IPS-20b (cell line): ENCODE measurements around the gene USP36.
"Not testable (repeated sequence)": the region's sequence is repeated elsewhere in the genome, so short reads cannot be mapped to it uniquely, and the experiment has no call there.

ENCODE experiments used
- H3K27ac ChIP-seq: one replicate; pipeline ENCODE4 v1.5.1; 2013; ENCODE audit warnings: low read length
- H3K27me3 ChIP-seq: 2 replicates; pipeline ENCODE4 v1.6.1; 2013; ENCODE audit warnings: mild to moderate bottlenecking, low read length, inconsistent platforms; ENCODE audit not compliant: insufficient read depth
- H3K36me3 ChIP-seq: 2 replicates; pipeline ENCODE4 v1.6.1; 2013; ENCODE audit warnings: low read depth, mild to moderate bottlenecking, inconsistent platforms, low read length, moderate library complexity; ENCODE audit not compliant: insufficient read depth
- H3K4me1 ChIP-seq: 2 replicates; pipeline ENCODE4 v1.6.1; 2013; ENCODE audit warnings: mild to moderate bottlenecking, control low read depth, inconsistent platforms, low read length, moderate library complexity; ENCODE audit not compliant: insufficient read depth
- H3K4me3 ChIP-seq: 2 replicates; pipeline ENCODE4 v1.5.1; 2013; ENCODE audit warnings: mild to moderate bottlenecking, low read length, inconsistent platforms
- H3K9ac ChIP-seq: 2 replicates; pipeline ENCODE4 v1.6.1; 2013; ENCODE audit warnings: low read depth, mild to moderate bottlenecking, inconsistent platforms, low read length, moderate library complexity
- H3K9me3 ChIP-seq: 2 replicates; pipeline ENCODE4 v1.6.1; 2013; ENCODE audit warnings: mild to moderate bottlenecking, low read depth, low read length, inconsistent platforms; ENCODE audit not compliant: insufficient read depth

Gene USP36

DNA sequence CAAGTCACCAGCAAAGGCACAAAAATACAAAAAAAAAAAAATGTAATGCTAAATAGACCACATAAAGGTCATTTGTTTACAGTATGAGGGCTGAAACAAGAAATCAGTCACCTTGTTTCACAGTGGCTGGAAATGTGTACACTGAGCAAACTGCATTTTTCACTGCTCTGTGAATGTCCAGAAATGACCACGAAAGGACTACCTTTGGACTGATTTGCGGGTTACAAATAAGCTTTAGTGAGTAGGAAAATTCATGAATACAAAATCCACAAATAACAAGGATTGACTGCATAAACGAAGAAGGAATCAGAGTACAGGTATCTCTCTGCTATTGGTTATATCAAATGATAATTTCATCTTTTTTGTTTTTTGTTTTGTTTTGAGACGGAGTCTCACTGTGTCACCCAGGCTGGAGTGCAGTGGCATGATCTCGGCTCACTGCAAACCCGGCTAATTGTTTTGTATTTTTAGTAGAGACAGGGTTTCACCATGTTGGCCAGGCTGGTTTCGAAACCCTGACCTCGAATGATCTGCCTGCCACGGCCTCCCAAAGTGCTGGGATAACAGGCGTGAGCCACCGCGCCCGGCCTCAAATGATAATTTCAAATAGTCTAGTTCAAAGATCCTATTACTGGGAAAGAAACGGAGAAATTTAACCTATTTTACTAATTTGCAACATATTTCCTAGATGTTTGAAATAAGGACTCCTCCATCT is 89.0 kb downstream of the USP36 start:
- no peak overlapping the region for H3K4me3 ChIP-seq
- H3K9me3 ChIP-seq, result no peaks in the 10 kb centered on the region
- no peaks in the 10 kb centered on the region for H3K27me3 ChIP-seq
- H3K4me1 ChIP-seq, result peaks cover 6% of the 10 kb centered on the region
- no peak overlapping the region for H3K27ac ChIP-seq
- no peaks in the 10 kb centered on the region for H3K36me3 ChIP-seq
- no peak overlapping the region for H3K9ac ChIP-seq

- not testable (repeated sequence) for H3K4me3 ChIP-seq, H3K9me3 ChIP-seq, H3K27me3 ChIP-seq, H3K36me3 ChIP-seq, H3K9ac ChIP-seq, H3K27ac ChIP-seq
- H3K4me1 ChIP-seq, result peaks cover 12% of the 10 kb centered on the region
These were observed 89.6 kb downstream of the USP36 start for GRCh38 chr17:78751000-78751399.

GRCh38 chr17:78748730-78749317 is 91.8 kb downstream of the USP36 start:
- H3K27ac ChIP-seq, result no peak overlapping the region
- no peak overlapping the region for H3K9ac ChIP-seq
- H3K36me3 ChIP-seq, result no peaks in the 10 kb centered on the region
- no peak overlapping the region for H3K4me3 ChIP-seq
- H3K27me3 ChIP-seq, result no peaks in the 10 kb centered on the region
- H3K9me3 ChIP-seq, result no peaks in the 10 kb centered on the region
- peaks cover 13% of the 10 kb centered on the region for H3K4me1 ChIP-seq

- no peak overlapping the region for H3K4me3 ChIP-seq
- peaks cover 13% of the 10 kb centered on the region for H3K4me1 ChIP-seq
- no peak overlapping the region for H3K27ac ChIP-seq
These were observed 92.4 kb downstream of the USP36 start for GRCh38 chr17:78748048-78748729.

DNA sequence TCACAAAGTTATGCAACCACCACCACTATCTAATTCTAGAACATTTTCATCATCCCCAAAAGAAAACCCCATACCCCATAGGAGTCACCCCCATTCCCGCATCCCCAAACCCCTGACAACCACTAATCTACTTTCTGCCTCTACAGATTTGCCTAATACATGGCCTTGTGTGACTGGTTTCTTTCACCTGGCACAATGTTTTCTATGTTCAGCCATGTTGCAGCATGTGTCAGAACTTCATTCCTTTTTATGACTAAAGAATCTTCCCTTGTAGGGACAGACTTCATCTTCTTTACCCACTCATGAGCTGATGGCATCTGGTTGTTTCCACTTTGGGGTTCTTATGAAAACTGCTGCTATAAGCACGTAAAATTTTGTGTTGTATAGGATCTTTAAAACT is 93.1 kb downstream of the USP36 start:
- H3K27ac ChIP-seq, result no peak overlapping the region
- no peak overlapping the region for H3K4me3 ChIP-seq
- no peak overlapping the region for H3K9ac ChIP-seq
- no peaks in the 10 kb centered on the region for H3K9me3 ChIP-seq
- H3K36me3 ChIP-seq, result no peaks in the 10 kb centered on the region
- H3K27me3 ChIP-seq, result no peaks in the 10 kb centered on the region
- peaks cover 13% of the 10 kb centered on the region for H3K4me1 ChIP-seq

More at GRCh38 chr17:78748048-78748729, 92.4 kb downstream of the USP36 start:
- no peak overlapping the region for H3K9ac ChIP-seq
- H3K27me3 ChIP-seq, result no peaks in the 10 kb centered on the region
- H3K9me3 ChIP-seq, result no peaks in the 10 kb centered on the region
- H3K36me3 ChIP-seq, result no peaks in the 10 kb centered on the region

GRCh38 chr17:78746949-78747269 is 93.7 kb downstream of the USP36 start:
- Histone ChIP-seq H3K27me3 (no peaks in the 10 kb centered on the region), H3K36me3 (no peaks in the 10 kb centered on the region), H3K4me3 (no peak overlapping the region), H3K9ac (no peak overlapping the region), H3K27ac (no peak overlapping the region), H3K4me1 (peaks cover 13% of the 10 kb centered on the region), H3K9me3 (no peaks in the 10 kb centered on the region)

DNA sequence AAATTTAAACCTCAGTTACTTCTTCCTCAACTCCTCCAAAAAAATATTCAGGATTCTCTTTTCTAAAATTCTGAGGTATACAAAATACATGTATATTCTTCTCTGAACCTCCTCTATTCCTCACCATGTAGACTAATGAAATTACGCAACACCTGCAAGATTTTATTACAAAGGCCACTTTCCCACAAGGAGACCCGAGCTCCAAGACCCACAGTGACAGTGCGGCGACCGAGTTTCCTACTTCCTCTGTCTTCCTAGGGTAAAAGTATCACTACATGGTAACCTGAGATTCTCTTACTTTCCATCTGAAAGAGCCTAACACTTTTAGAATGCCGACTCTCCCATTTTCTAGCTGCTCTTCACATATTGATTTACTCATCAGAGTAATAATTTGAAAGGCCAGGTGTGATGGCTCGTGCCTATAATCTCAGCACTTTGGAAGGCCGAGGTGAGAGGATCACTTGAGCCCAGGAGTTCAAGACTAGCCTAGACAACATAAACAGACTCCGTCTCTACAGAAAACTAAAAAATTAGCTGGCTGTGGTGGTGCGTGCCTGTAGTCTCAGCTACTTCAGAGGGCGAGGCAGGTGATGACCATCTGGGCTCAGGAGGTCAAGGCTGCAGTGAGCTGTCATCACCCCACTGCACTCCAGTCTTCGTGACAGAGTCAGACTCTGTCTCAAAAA is 94.2 kb downstream of the USP36 start:
- Histone ChIP-seq H3K4me3 (no peak overlapping the region), H3K27ac (no peak overlapping the region), H3K27me3 (no peaks in the 10 kb centered on the region), H3K9ac (no peak overlapping the region), H3K36me3 (no peaks in the 10 kb centered on the region), H3K9me3 (no peaks in the 10 kb centered on the region), H3K4me1 (peaks cover 13% of the 10 kb centered on the region)
